Measurements from ENCODE around the gene TCF7L1. TPM values are rescaled to one million over a fixed set of nuclear protein-coding genes. Genes with fewer than 3 reads are reported as not detected.

The TCF7L1 gene
- polyA plus RNA-seq, 3 donors, result 0.05 to 0.09 TPM; not detected in 1

DNA sequence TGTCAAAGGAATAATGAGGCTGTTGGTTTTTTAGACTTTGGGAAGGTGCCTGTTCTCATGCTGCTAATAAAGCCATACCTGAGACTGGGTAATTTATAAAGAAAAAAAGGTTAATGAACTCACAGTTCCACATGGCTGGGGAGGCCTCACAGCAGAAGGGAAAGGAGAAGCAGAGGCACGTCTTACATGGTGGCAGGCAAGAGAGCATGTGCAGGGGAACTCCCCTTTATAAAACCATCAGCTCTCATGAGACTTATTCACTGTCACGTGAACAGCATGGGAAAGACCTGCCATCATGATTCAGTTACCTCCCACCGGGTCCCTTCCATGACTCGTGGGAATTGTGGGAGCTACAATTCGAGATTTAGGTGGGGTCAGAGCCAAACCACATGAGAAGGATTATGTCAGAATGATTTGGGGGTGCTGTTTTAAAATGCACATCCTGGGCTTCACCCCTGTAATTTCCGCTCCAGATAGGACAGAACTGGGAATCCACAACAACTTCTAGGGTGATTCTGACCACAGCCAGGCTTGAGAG, 37.8 kb downstream of the TCF7L1 start:
- no peaks in the 10 kb centered on the region for H4K20me1 ChIP-seq (ENCODE audit: insufficient read depth, low read length)
- TF ChIP-seq, protein P1, sequence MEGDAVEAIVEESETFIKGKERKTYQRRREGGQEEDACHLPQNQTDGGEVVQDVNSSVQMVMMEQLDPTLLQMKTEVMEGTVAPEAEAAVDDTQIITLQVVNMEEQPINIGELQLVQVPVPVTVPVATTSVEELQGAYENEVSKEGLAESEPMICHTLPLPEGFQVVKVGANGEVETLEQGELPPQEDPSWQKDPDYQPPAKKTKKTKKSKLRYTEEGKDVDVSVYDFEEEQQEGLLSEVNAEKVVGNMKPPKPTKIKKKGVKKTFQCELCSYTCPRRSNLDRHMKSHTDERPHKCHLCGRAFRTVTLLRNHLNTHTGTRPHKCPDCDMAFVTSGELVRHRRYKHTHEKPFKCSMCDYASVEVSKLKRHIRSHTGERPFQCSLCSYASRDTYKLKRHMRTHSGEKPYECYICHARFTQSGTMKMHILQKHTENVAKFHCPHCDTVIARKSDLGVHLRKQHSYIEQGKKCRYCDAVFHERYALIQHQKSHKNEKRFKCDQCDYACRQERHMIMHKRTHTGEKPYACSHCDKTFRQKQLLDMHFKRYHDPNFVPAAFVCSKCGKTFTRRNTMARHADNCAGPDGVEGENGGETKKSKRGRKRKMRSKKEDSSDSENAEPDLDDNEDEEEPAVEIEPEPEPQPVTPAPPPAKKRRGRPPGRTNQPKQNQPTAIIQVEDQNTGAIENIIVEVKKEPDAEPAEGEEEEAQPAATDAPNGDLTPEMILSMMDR (IDR thresholded peaks at IDR 0.05), result no peak
- Mint-ChIP-seq H3K27me3 (ENCODE audit: low read depth in 3 of 3) (peaks cover 0 to 2% (median 0%) of the 10 kb centered on the region in 3 donors), H3K9me3 (peaks cover 0 to 13% (median 7%) of the 10 kb centered on the region in 7 donors), H3K4me3 (no peak overlapping the region), H3K36me3 (no peaks in the 10 kb centered on the region), H3K4me1 (peaks cover 21% of the 10 kb centered on the region), H3K27ac (no peak overlapping the region)
- H3K9ac ChIP-seq (ENCODE audit: insufficient read depth, low read length, poor library complexity, severe bottlenecking), result no peak overlapping the region
- intact Hi-C loops (cut with micrococcal nuclease), result no loop called here
- H3K4me2 ChIP-seq (replicated peaks; ENCODE audit: extremely low read depth, low read length, poor library complexity, severe bottlenecking), result no peak overlapping the region
- no peaks in the 10 kb centered on the region for H3K36me3 ChIP-seq (replicated peaks in 1 of 2; ENCODE audit: control insufficient read depth in 1 of 2, insufficient read depth in 2 of 2, low read length in 2 of 2)
- peaks cover 0 to 6% of the 10 kb centered on the region in 2 donors for H3K4me1 ChIP-seq (ENCODE audit: control insufficient read depth in 1 of 2, insufficient read depth in 2 of 2, low read length in 2 of 2)
- DNase-seq, result no peak
- H3K27me3 ChIP-seq (ENCODE audit: control insufficient read depth in 2 of 2, insufficient read depth in 2 of 2, low read length in 2 of 2), result no peaks in the 10 kb centered on the region
- H3K9me3 ChIP-seq (replicated peaks in 1 of 2; ENCODE audit: control insufficient read depth in 1 of 2, insufficient read depth in 1 of 2, low read length in 2 of 2), result peaks cover 0 to 10% of the 10 kb centered on the region in 2 donors
- no peak overlapping the region for H3K27ac ChIP-seq (ENCODE audit: low read depth in 1 of 2, low read length in 2 of 2)
- WGBS (ENCODE audit: insufficient coverage), result 83% methylated on average over 3 of the region's 6 CpGs
- H3K79me2 ChIP-seq (ENCODE audit: insufficient read depth, low read length), result no peaks in the 10 kb centered on the region
- H3K4me3 ChIP-seq (replicated peaks in 1 of 3; ENCODE audit: low read depth in 2 of 3, low read length in 3 of 3), result no peak overlapping the region
- H2AFZ ChIP-seq (ENCODE audit: insufficient read depth, low read depth, low read length, poor library complexity, severe bottlenecking), result no peak overlapping the region

- no peak overlapping the region for H3K9ac ChIP-seq (ENCODE audit: insufficient read depth, low read length, poor library complexity, severe bottlenecking)
- 89% methylated on average over 2 of the region's 10 CpGs for WGBS (ENCODE audit: insufficient coverage)
- H3K27ac ChIP-seq (ENCODE audit: low read depth in 1 of 2, low read length in 2 of 2), result no peak overlapping the region
- no peak overlapping the region for H3K4me2 ChIP-seq (replicated peaks; ENCODE audit: extremely low read depth, low read length, poor library complexity, severe bottlenecking)
- H2AFZ ChIP-seq (ENCODE audit: insufficient read depth, low read depth, low read length, poor library complexity, severe bottlenecking), result no peak overlapping the region
- peaks cover 0 to 10% of the 10 kb centered on the region in 2 donors for H3K9me3 ChIP-seq (replicated peaks in 1 of 2; ENCODE audit: control insufficient read depth in 1 of 2, insufficient read depth in 1 of 2, low read length in 2 of 2)
- Mint-ChIP-seq H3K4me1 (peaks cover 21% of the 10 kb centered on the region), H3K36me3 (no peaks in the 10 kb centered on the region), H3K9me3 (peaks cover 4 to 15% (median 11%) of the 10 kb centered on the region in 7 donors), H3K27me3 (ENCODE audit: low read depth in 3 of 3) (peaks cover 0 to 7% (median 0%) of the 10 kb centered on the region in 3 donors), H3K4me3 (no peak overlapping the region), H3K27ac (no peak overlapping the region)
- H3K27me3 ChIP-seq (ENCODE audit: control insufficient read depth in 2 of 2, insufficient read depth in 2 of 2, low read length in 2 of 2), result no peaks in the 10 kb centered on the region
- no peaks in the 10 kb centered on the region for H3K79me2 ChIP-seq (ENCODE audit: insufficient read depth, low read length)
- H3K4me1 ChIP-seq (ENCODE audit: control insufficient read depth in 1 of 2, insufficient read depth in 2 of 2, low read length in 2 of 2), result peaks cover 0 to 6% of the 10 kb centered on the region in 2 donors
- TF ChIP-seq, protein P1 (IDR thresholded peaks at IDR 0.05), result no peak
- no peaks in the 10 kb centered on the region for H4K20me1 ChIP-seq (ENCODE audit: insufficient read depth, low read length)
- no peak overlapping the region for H3K4me3 ChIP-seq (replicated peaks in 1 of 3; ENCODE audit: low read depth in 2 of 3, low read length in 3 of 3)
- DNase-seq, result no peak
- intact Hi-C loops (cut with micrococcal nuclease), result no loop called here
- H3K36me3 ChIP-seq (replicated peaks in 1 of 2; ENCODE audit: control insufficient read depth in 1 of 2, insufficient read depth in 2 of 2, low read length in 2 of 2), result no peaks in the 10 kb centered on the region
Observed at GRCh38 chr2:85171916-85172315, 38.7 kb downstream of the TCF7L1 start.

All from CD14-positive monocyte (primary cell).